Measurements from ENCODE around the gene TRIP12.
"Not testable (repeated sequence)": the region's sequence is repeated elsewhere in the genome, so short reads cannot be mapped to it uniquely, and the experiment has no call there.

TRIP12 gene

DNA sequence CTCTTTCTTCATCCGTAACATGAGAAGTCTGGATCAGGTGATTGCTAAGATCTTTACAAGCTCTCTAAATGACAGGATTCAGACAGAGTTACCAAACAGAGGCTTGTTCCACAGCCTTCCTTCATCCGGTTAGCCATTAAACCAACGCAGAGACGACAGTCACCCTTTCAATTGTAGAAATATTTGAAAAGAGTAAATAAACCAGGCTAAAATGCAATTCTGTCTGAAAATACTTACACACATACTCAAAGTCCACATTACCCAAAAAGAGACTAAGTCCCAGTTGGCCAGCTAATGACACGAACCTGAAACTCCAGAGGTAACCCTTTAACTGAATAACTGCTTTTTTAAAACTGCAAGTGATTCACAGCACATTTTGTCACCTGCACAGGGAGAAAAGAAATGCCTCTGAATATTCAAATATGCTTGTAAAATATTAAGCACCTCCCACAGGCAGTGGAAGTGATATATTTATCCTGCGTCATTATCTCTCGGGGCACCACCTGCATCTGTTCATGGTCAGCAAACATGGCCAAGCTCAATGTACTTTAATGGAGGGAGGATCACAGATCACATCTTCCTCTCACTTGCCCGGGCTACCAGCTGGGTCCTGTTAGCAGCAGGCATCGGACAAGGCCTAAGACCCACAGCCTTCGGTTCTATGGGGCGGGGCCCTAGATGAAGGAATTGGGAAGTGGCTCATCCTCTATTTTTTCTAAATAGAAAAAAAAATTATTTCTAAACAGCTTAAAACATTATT lies 168.7 kb downstream of the TRIP12 start:
- no peak for DNase-seq

DNA sequence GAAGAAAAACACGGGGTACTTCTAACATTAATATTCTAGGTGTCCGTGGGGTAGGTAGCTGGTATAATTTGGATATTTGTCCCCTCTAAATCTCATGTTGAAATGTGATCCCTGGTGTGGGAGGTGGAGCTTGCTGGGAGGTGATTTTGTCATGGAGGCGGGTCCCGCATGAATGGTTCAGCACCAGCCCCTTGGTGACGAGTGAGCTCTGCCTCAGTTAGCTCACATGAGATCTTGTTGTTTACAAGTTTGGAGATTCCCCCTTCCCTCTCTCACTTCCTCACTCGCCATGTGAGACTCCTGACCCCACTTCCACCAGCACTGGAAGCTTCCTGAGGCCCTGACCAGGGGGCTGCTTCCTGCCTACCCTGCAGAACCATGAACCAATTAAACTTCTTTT lies 172.0 kb downstream of the TRIP12 start:
- DNase-seq = no peak

DNA sequence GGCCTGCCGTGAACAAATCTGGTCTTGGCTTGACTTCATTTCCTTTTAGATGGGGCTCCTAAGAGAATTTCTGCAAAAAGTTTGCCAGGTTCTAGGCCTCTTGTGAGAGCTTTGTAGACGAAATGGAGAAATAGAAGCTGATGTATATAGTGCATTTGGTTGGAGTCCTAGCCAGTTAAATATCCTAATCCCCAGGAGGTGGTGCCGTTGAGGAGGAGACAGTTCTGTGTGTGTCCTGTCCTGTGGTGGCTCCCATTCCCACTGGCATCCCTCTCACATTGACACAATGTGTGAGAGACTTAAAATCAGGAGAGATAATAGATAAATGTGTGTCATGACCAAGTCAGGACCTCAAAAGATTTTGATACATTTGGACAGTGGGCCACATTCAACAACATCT lies 172.9 kb downstream of the TRIP12 start:
- DNase-seq = no peak

DNA sequence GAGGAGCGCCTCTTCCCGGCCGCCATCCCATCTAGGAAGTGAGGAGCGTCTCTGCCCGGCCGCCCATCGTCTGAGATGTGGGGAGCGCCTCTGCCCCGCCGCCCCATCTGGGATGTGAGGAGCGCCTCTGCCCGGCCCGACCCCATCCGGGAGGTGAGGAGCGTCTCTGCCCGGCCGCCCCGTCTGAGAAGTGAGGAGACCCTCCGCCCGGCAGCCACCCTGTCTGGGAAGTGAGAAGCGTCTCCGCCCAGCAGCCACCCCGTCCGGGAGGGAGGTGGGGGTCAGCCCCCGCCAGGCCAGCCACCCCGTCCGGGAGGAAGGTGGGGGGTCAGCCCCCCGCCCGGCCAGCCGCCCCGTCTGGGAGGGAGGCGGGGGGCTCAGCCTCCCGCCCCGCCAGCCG lies 179.1 kb downstream of the TRIP12 start:
- DNase-seq = not testable (repeated sequence)

DNA sequence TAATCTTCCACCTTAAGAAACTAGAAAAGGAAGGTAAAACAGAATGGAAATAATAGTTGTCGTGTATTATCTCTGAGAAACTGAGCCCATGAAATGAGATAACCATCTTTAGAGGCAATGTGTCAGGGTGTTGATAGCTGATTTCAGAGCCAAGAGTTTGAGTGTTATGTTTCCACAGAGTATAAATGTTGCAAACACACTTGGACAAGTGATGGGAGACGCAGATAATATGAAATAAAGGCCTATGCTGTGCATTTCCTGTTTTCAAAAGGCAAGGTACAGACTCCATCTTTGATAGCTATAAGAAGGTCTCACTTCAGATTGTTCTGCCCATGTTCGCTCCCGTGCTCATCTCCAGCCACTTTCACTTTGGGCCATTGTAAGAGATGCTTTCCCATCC lies 181.5 kb downstream of the TRIP12 start:
- no peak for DNase-seq

DNA sequence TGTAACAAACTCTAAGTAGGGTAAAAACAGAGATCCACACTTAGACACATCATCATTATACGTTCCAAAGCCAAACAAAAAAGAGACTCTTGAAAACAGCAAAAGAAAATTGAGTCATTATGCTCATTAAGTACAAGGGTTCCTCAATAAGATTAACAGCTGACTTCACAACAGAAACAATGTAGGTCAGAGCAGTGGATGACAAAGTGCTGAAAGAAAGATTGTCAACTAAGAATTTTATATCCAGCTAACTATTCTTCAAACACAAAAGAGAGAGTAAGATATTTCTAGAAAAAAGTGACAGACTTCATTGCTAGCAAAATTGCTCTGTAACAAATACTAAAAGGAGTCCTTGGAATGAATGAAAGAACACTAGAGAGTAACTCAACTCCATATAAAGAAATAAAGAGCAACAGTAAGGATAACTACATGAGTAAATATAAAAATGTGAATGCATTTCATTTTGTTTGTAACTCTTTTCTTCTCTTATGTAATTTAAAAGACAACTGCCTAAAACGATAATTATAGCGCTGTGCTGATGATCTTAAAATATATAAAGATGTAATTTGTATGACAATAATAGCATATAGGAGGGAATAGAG lies 183.7 kb downstream of the TRIP12 start:
- no peak for DNase-seq

DNA sequence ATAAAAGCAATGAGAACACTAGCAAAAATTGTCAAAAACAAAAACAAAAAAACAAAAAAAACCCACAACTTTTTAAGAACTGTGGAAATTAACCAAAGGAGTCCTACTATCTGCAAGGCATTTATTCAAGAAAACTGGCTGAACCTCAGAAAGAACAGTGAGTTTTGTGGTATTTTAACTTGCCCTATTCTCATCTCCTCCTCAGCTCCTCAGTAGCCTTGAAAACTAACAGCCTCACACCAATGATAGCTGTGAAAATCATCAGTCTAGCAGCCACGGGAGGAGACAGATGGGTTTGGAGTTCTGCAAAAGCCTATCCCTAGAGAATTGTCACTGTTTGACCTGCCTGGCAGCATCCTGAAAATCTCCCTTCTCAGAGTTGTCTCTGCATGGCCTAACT lies 187.4 kb downstream of the TRIP12 start:
- DNase-seq = no peak

DNA sequence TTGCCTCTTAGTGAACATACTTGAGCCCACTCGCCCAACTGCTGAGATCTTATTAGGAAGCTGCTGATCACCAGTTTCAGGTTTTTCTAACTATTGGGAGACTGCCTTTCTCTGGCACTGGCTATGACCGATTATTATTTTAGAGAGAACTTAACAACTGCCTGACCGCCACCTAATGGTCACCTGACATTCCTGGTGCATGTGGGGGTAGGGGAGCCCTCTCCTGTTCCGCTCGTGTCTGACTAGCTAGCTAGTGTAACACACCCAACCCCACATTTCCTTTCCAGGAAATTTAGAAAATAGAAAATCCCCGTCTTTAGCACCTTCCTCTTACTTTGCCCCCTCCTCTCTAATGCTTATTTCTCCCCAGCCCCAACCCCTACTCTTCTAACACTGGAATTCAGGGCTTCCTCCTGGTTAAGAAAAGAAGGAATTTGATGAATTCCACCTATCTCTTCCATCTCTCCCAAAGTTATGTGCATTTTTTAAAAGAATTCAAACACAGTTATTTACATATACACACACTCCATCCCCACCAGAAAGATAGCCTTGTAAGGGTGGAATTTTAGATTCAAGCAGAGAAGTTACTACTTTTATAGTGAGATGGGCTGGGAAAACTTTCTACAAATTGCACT lies 188.1 kb downstream of the TRIP12 start:
- no peak for DNase-seq

DNA sequence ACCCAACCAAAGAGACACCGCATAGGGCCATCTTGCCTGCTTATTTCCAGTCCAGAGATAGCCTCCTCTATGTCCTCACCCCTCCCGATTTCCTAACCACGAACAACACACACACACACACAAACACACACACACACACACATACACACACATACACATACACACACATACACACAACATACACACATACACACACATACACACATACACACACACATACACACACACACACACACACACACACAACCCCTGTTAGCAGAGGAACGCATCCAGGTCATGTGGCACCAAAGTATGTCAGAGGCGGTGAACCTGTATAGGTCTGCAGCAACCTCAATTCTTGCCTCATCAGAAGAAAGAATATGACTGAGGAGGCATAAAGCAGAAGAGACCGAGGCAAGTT lies 188.9 kb downstream of the TRIP12 start:
- no peak for DNase-seq

DNA sequence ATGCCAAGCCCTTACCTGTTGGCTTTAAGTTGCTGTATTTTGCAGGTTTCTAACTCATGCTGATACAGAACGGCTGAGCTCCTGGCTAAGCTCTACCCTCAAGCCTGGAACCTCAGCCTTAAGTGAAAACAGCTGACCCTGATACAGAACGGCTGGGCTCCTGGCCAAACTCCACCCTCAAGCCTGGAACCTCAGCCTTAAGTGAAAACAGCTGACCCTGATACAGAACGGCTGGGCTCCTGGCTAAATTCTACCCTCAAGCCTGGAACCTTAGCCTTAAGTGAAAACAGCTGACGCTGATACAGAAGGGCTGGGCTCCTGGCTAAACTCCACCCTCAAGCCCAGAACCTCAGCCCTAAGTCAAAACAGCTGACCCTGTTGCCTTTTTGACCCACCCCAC lies 189.9 kb downstream of the TRIP12 start:
- DNase-seq = no peak

DNA sequence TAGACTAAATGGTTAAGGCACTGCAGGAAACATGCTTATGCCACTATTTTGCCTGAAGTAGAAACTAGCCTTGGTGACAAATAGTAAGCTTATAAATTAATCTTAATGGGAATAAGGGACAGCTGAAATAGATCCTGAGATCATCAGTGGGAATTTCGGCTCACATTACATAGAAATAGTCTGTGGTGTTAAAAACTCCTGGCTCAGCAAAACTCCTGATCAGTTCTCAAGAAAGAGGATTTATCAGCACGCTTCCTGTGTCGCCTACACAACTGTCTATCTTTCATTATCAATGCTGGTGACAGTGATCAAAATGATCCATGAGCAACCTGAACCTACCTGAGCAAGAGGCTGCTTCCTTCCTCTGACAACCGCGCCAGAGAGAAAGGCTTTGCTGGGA lies 190.4 kb downstream of the TRIP12 start:
- no peak for DNase-seq

DNA sequence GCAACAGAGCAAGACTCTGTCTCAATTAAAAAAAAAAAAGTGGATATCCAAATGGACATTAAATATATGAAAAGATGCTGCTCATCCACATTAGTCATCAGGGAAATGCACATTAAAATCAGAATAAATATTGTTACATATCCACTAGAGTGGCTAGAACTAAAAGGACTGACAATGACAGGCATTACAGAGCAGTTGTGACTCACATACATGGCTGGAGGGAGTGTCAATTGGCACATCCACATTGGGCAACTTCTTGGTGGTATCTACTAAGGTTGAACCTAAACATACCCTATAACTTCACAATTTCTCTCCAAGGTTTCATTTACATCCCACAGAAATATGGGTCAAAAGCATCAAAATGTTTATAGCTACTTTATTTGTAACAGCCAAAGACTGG lies 193.4 kb downstream of the TRIP12 start:
- DNase-seq = no peak

DNA sequence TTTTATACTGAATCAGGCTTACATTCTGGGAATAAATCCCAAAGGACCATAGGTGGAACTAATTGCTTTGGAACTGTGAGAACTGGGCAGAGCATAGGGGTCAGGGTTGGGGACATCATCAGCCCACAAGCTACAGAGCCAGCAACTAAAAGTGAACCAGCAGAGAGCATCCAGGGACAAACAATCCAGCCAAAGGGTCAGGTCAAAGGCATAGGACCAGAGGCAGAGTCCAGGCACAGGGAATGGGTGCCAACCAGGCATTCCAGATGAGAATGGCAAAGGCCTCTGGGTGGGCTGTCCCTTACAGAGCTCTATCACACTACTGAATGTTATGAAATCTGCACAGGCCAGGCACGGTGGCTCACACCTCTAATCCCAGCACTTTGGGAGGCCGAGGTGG lies 195.2 kb downstream of the TRIP12 start:
- DNase-seq = no peak

DNA sequence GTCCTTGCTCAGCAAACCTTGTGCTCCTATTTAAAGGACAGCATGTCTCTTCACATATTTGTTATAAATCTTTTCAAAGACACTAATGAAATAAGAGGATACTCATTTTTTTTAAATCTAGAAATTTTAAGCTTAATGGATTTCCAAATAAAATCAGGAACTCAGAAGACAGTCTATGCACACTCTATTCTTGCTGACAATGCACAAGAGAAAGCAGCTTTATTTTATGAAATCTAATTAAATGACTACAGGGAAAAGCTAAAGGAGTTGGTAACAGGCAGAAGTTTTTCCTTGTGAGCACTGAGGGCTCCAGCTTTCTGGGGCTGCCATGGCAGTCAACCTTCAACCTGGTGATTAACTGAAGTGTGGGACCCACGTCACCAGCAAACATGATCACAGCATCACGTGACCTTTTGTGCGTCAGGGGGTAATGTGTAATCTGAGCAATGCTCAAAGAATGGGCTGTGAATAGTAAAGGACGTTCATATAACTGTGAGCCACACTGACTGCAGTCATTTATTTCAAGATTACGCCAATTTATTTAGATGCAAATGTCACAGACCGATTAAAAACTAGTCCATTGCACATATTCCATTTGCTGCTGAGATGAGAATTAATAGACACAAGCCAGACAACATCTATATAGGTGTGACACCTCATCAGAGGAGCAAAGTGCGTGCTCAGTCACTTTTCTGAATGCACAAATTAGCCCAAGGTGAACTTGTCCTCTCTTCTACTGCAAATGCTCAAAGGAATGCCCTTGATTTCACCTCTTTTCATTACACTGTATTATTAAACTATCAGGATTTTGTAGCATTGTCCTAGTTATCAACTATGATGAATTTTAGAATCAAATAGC lies 195.9 kb downstream of the TRIP12 start:
- DNase-seq = no peak

DNA sequence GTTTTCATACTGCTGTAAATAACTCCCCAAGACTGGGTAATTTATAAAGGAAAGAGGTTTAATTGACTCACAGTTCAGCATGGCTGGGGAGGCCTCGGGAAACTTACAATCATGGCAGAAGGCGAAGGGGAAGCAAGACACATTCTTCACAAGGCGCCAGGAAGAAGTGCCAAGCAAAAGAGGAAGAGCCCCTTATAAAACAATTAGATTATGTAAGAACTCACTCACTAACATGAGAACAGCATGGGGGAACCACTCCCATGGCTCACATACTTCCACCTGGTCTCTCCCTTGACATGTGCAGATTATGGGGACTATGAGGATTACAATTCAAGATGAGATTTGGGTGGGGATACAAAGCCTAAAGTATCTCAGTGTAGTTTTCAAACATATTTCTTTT lies 198.6 kb downstream of the TRIP12 start:
- not testable (repeated sequence) for DNase-seq

DNA sequence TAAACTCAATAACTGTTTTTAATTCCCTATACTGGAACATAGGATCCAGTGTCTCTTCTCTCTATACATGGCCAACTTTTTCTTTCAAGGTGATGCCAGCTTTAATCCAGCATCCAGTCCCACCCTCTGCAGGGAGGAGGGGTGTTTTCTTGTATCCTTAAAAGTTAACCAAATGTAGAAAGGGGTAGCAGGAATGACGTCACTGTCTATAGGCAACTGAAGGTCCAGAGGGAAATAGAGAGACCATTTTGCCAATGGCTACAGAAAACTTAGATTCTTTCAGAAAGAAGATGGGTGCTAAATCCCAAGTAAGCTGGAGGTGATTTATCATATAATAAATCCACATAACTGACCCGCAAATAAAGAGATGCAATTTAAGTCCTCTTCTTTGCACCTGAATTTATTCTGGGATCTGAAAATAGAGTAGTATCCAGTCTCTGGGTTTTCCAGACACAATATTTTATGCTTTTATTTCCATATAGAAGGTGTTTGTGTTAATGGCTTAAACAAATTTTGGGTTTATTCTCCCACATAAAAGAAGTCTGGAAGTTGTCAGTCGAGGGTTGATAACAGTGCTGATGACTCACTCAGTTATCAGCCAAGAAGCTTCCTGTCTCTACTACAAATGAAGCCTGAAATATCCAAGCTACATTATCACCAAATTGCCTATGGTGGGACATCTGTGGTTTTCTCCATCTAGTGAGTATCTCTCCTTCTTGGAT lies 201.7 kb downstream of the TRIP12 start:
- DNase-seq = no peak

DNA sequence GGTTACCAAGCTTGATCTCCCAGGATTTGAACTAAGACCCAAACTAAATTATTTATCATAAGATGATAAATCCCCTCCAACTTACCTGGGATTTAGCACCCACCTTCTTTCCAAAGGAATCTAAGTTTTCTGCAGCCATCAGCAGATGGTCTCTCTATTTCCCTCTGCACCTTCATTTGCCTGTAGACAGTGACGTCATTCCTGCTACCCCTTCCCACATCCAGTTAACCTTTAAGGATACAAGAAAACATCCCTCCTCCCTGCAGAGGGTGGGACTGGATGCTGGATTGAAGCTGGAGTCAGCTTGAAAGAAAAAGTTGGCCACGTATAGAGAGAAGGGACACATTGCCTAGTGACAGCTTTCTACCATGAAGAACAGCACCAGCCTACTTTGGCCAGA lies 203.8 kb downstream of the TRIP12 start:
- DNase-seq = no peak

DNA sequence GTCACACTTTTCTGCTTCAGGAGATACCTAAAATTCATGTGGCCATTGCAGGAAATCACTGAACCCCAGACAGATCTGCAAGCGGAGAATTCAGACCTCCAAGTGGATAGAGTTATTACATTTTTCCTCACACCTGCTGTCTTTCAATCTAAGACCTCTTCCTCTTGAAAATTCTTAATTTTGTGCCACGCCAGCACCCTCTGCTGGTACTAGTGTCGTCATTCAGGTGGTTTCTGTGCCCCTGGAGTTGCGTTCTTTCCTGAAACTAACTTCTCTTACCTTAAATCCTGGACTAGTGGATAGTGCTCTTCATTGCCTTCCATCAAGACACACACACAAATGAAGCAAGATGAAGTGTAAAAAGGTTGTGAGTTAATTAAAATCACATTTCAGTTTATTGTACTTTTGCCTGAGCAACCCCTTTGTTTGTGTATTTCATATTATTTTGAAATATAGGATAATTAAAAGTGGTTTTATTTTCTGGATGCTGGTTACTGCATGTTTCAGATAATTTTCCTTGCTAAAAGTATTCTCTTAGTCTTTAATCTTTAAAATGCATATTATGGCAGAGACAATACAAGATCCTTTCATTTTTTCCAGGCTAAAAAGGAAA lies 205.8 kb downstream of the TRIP12 start:
- DNase-seq = no peak

DNA sequence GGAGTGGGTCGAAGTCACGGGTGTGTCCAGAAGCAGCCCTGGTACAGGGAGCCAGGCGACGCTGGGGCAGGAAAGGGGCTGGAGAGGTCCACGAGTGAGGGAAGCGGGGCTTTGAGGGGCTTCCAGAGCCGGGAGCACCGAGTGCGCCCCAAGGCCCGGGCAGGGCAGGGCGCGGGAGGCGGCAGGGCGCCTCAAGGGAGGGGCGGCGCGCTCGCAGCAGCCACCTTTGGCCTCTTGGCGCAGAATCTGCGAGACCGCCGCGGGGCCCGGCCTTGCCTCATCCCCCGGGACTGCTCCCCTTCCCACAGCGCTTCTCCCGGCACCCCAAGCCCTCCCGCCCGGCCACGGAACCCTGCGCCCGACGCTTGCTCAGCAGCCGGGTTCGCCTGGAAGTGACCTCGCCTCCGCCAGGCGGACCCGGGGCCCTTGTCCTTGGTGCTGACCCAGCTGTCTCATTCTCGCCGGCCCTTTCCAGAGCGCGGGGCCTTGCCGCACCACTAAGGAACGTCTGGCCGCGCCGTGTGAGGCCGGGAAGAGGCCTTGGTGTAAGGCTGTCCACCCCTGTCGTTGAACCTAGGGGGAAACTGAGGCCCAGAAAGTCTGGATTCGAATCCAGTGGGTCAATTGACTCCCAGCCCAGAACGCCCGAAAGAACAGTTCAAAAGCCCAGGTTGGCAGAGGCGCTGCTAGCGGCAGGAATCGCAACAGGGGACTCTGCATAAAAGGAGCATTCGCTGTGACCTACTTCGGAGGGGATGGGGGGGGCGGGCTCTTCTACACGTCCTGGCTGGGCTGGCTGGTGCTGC lies 206.9 kb downstream of the TRIP12 start:
- peak; percentile 77 for DNase-seq

DNA sequence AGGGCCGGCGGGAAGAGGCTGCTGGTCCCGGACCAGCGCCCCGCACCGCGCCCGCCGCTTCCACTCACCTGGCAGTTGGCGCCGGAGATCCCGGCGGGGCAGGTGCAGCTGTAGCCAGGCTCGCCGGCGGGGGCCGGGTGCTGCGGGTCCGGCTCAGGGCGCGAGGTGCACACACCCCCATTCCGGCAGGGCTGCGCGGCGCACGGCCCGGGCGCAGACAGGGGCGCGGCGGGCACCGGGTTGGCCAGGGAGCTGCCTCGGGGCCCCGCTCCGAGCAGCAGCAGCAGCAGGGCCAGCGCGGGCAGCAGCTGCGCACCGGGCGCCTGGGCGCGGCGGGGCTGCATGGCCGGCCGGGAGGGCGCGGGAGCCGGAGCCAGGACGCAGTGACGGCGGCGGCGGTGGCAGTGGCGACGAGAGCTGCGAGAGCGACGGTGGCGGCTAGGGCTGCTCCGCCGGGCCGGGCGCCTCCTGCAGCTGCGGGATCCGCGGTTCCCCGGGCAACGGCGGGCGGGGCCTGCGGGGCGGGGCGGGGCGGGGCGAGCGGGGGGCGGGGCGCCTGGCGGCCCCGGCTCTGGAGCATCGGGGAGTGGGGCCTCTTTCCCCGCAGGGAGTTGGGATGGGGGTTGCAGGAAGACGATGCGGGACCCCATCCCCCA lies 207.6 kb downstream of the TRIP12 start, which contains the start of gene DNER:
Gene DNER, minus strand, starts transcription at position 476 of the 656 bp plus-strand sequence. Its CDS starts 132 bp downstream, at position 344.
- DNase-seq = peak; percentile 79

All from 8988T (cell line).